ENCODE measurements around the gene TMTC1.

Gene TMTC1

DNA sequence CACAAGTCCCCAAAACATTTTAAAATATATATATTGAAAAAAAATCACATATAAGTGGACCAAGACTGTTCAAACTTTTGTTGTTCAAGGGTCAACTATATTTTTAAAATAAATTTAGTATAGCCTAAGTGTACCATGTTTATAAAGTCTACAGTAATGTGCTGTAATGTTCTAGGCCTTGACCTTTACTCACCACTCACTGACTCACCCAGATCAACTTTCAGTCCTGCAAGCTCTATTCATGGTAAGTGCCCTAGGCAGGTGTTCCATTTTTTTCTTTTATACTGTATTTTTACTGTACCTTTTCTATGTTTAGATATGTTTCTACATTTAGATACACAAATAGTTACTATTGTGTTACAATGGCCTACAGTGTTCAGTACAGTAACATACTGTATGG is 23.4 kb upstream of the TMTC1 start:
- DNase-seq (ENCODE audit: extremely low read depth, low read depth), result no peak
- no peak for TF ChIP-seq CTCF (IDR thresholded peaks at IDR 0.05; ENCODE audit: low read depth, low read length, missing control alignments)
- no peak overlapping the region for H3K4me3 ChIP-seq (replicated peaks; ENCODE audit: low read depth, low read length)

DNA sequence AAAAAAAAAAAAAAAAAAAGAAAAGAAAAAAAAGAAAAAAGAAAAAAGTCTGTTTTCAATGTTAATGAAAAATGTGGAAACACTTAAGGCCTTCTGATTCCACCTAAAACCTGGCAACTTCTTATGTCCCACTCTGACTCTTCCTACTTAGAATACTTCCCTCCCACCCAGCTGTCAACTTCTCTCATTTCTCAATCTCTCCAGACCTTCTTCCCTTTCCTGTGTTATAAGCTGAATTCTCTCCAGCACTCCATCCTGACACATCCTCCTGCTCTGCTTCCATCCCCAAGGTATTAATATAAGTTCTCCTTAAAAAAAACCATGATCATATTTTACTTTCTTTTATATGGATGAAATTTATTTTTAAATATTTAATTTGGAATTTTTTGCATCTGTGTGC is 20.3 kb upstream of the TMTC1 start:
- no peak for DNase-seq (ENCODE audit: extremely low read depth, low read depth)
- TF ChIP-seq CTCF (IDR thresholded peaks at IDR 0.05; ENCODE audit: low read depth, low read length, missing control alignments), result no peak
- no peak overlapping the region for H3K4me3 ChIP-seq (replicated peaks; ENCODE audit: low read depth, low read length)

- no peak for TF ChIP-seq CTCF (IDR thresholded peaks at IDR 0.05; ENCODE audit: low read depth, low read length, missing control alignments)
- no peak for DNase-seq (ENCODE audit: extremely low read depth, low read depth)
- no peak overlapping the region for H3K4me3 ChIP-seq (replicated peaks; ENCODE audit: low read depth, low read length)
These were observed 15.8 kb upstream of the TMTC1 start for GRCh38 chr12:29799591-29799990.

- TF ChIP-seq CTCF (IDR thresholded peaks at IDR 0.05; ENCODE audit: low read depth, low read length, missing control alignments), result no peak
- H3K4me3 ChIP-seq (replicated peaks; ENCODE audit: low read depth, low read length), result no peak overlapping the region
- no peak for DNase-seq (ENCODE audit: extremely low read depth, low read depth)
These were observed 14.0 kb upstream of the TMTC1 start for GRCh38 chr12:29797565-29798355.

DNA sequence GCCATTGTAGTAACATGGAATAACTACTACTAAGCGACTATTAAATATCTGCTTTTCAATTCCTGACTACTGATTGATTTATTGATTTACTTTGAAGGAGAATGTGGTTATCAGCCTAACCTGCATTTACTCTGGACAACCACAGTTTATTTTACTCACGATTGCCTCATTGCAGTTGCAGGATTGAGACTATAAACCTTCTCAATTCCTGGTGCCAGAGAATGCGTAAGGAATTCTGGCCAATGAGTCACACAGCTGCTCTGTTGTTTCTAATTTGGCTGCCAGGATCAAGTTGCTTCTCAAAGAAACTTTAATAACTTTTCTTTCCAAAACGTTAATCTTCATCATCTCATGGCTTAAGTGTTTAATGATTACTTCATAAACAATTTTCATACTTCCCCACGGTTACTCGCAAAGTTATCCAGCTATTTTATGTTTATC is 13.1 kb upstream of the TMTC1 start:
- no peak overlapping the region for H3K4me3 ChIP-seq (replicated peaks; ENCODE audit: low read depth, low read length)
- DNase-seq (ENCODE audit: extremely low read depth, low read depth), result peak; percentile 31
- TF ChIP-seq CTCF (IDR thresholded peaks at IDR 0.05; ENCODE audit: low read depth, low read length, missing control alignments), result no peak

DNA sequence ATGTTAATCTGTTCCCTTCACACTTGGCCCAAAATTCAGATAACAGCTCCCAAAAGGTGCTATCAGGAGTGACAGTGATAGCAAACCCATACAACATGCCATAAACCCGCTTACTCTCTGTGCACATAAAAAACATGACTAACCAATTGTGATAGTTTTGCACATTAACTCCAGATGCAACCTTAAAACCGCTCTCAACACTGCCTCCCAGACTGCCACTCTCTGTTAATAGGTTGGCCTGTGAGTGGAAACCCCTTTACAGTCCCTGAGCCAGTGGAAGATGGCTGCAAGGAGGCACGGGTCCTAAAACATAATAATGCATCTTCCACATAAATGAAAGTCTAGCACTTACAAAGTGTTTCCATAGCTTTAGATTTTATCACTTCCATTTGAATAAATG is 12.0 kb upstream of the TMTC1 start:
- H3K4me3 ChIP-seq (replicated peaks; ENCODE audit: low read depth, low read length), result no peak overlapping the region
- TF ChIP-seq CTCF (IDR thresholded peaks at IDR 0.05; ENCODE audit: low read depth, low read length, missing control alignments), result no peak
- no peak for DNase-seq (ENCODE audit: extremely low read depth, low read depth)

GRCh38 chr12:29794862-29795261 is 11.1 kb upstream of the TMTC1 start:
- no peak for TF ChIP-seq CTCF (IDR thresholded peaks at IDR 0.05; ENCODE audit: low read depth, low read length, missing control alignments)
- no peak for DNase-seq (ENCODE audit: extremely low read depth, low read depth)
- no peak overlapping the region for H3K4me3 ChIP-seq (replicated peaks; ENCODE audit: low read depth, low read length)

Measured in HFF-Myc (cell line).